ENCODE data around the gene TRMT11.

TRMT11 gene

DNA sequence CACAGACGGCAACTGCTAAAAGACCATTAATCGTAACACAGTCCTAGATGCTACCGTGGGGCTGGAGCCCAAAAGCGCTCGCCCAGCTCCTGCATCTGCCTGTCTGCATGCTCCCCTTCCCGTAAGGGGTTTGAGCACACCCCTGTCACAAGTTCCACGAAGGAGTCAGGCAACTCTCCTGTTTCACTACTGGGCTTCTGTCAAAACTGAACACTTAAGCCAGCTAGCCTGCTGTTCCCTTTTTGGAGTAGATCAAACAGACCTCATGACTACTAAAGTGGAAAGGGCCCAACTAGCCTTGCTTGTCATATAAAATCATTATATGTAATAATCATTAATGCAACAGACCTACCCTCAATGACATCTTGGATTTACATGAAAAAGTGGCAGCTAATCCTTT, 61.3 kb downstream of the TRMT11 start:
- Histone ChIP-seq H3K36me3 (replicated peaks in 1 of 2; ENCODE audit: control insufficient read depth in 2 of 2, insufficient read depth in 2 of 2, low read length in 2 of 2) (peaks cover 9 to 37% of the 10 kb centered on the region in 2 donors), H3K79me1 (ENCODE audit: low read depth, low read length) (no peaks in the 10 kb centered on the region), H2AFZ (ENCODE audit: low read length) (no peak overlapping the region), H2AK5ac (ENCODE audit: low read depth, low read length) (no peak overlapping the region), H2BK15ac (ENCODE audit: low read length) (no peak overlapping the region), H3K27ac (replicated peaks; ENCODE audit: low read length) (no peak overlapping the region), H3K4me3 (ENCODE audit: low read length in 2 of 2) (no peak overlapping the region), H3K18ac (ENCODE audit: low read length) (no peak overlapping the region), H4K91ac (ENCODE audit: low read depth, low read length, poor library complexity) (no peak overlapping the region), H3K14ac (ENCODE audit: low read length) (no peak overlapping the region), H3K9me3 (replicated peaks in 1 of 2; ENCODE audit: control insufficient read depth in 2 of 2, insufficient read depth in 1 of 2, low read depth in 1 of 2, low read length in 2 of 2) (peaks cover 0 to 13% of the 10 kb centered on the region in 2 donors), H3K4me1 (ENCODE audit: control insufficient read depth in 2 of 2, insufficient read depth in 1 of 2, low read depth in 1 of 2, low read length in 2 of 2) (no peaks in the 10 kb centered on the region), H3K23ac (ENCODE audit: low read depth, low read length, poor library complexity) (no peak overlapping the region), H2BK12ac (ENCODE audit: low read length) (no peak overlapping the region), H3K4me2 (ENCODE audit: insufficient read depth, low read length, poor library complexity, severe bottlenecking) (no peak overlapping the region), H4K8ac (ENCODE audit: low read depth, low read length) (no peak overlapping the region), H3K27me3 (ENCODE audit: control insufficient read depth in 3 of 3, insufficient read depth in 3 of 3, low read depth in 1 of 3, low read length in 3 of 3) (no peaks in the 10 kb centered on the region), H3K4ac (ENCODE audit: low read length) (no peak overlapping the region), H2BK5ac (ENCODE audit: low read length) (no peak overlapping the region), H3K9ac (ENCODE audit: low read depth, low read length, poor library complexity) (no peak overlapping the region), H2BK120ac (ENCODE audit: low read depth, low read length) (no peak overlapping the region)
- DNase-seq (ENCODE audit: low spot score) = no peak
- no CpG with 5 or more reads among the region's 7 CpGs for WGBS, 2 donors (ENCODE audit: extremely low coverage in 2 of 2, insufficient read length in 2 of 2, insufficient replicate concordance in 1 of 2)

DNA sequence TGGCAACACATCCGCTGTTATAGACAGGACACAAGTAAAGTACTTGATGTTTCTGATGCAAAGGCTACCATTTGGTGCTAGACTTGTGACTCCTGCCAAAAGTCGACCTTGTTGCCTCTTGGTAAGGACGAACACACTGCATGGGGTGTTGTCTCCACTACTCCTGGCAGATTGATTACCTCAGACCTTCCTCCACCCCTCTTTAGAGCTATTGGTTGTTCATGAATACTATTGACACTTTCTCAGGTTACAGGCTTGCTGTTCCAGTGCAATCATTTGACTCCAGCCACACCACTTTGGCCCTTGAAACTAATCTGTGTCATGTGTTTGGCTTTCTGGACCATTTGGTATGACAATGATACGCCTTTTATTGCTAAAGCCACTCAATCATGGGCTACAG, 62.3 kb downstream of the TRMT11 start:
- no peak overlapping the region for H3K4ac ChIP-seq (ENCODE audit: low read length)
- H3K9ac ChIP-seq (ENCODE audit: low read depth, low read length, poor library complexity) = no peak overlapping the region
- no CpG with 5 or more reads among the region's 4 CpGs for WGBS, 2 donors (ENCODE audit: extremely low coverage in 2 of 2, insufficient read length in 2 of 2, insufficient replicate concordance in 1 of 2)
- DNase-seq (ENCODE audit: low spot score) = no peak
- peaks cover 10 to 40% of the 10 kb centered on the region in 2 donors for H3K36me3 ChIP-seq (replicated peaks in 1 of 2; ENCODE audit: control insufficient read depth in 2 of 2, insufficient read depth in 2 of 2, low read length in 2 of 2)
- no peak overlapping the region for H2AFZ ChIP-seq (ENCODE audit: low read length)
- H3K79me1 ChIP-seq (ENCODE audit: low read depth, low read length) = no peaks in the 10 kb centered on the region
- H3K23ac ChIP-seq (ENCODE audit: low read depth, low read length, poor library complexity) = no peak overlapping the region
- H2BK120ac ChIP-seq (ENCODE audit: low read depth, low read length) = no peak overlapping the region
- H3K18ac ChIP-seq (ENCODE audit: low read length) = no peak overlapping the region
- H3K9me3 ChIP-seq (replicated peaks in 1 of 2; ENCODE audit: control insufficient read depth in 2 of 2, insufficient read depth in 1 of 2, low read depth in 1 of 2, low read length in 2 of 2) = peaks cover 0 to 11% of the 10 kb centered on the region in 2 donors
- H2BK12ac ChIP-seq (ENCODE audit: low read length) = no peak overlapping the region
- no peak overlapping the region for H4K8ac ChIP-seq (ENCODE audit: low read depth, low read length)
- H3K4me1 ChIP-seq (ENCODE audit: control insufficient read depth in 2 of 2, insufficient read depth in 1 of 2, low read depth in 1 of 2, low read length in 2 of 2) = no peaks in the 10 kb centered on the region
- no peak overlapping the region for H3K14ac ChIP-seq (ENCODE audit: low read length)
- no peak overlapping the region for H2BK5ac ChIP-seq (ENCODE audit: low read length)
- H2BK15ac ChIP-seq (ENCODE audit: low read length) = no peak overlapping the region
- H3K4me3 ChIP-seq (ENCODE audit: low read length in 2 of 2) = no peak overlapping the region
- H4K91ac ChIP-seq (ENCODE audit: low read depth, low read length, poor library complexity) = no peak overlapping the region
- H3K27ac ChIP-seq (replicated peaks; ENCODE audit: low read length) = no peak overlapping the region
- no peaks in the 10 kb centered on the region for H3K27me3 ChIP-seq (ENCODE audit: control insufficient read depth in 3 of 3, insufficient read depth in 3 of 3, low read depth in 1 of 3, low read length in 3 of 3)
- H2AK5ac ChIP-seq (ENCODE audit: low read depth, low read length) = no peak overlapping the region
- no peak overlapping the region for H3K4me2 ChIP-seq (ENCODE audit: insufficient read depth, low read length, poor library complexity, severe bottlenecking)

DNA sequence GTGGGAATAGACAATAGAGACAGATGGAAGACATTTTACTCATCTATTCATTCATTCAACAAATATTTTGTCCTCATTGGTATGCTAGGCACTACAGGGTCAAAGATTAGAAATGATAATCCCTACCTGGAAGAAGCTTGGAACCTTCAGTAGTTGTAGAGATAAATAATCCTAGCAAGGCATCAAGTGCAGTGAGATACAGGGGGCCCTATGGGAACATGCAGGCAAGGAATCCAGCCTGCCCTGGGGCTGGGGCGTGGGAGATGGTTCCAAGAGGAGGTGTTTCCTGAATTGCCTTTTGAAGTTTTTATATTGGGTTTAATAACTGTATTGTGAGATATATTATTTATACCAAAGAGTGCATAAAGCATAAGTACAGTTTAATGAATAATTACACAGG, 64.5 kb downstream of the TRMT11 start:
- Histone ChIP-seq H2BK5ac (ENCODE audit: low read length) (no peak overlapping the region), H2BK15ac (ENCODE audit: low read length) (no peak overlapping the region), H2AFZ (ENCODE audit: low read length) (no peak overlapping the region), H3K9me3 (replicated peaks in 1 of 2; ENCODE audit: control insufficient read depth in 2 of 2, insufficient read depth in 1 of 2, low read depth in 1 of 2, low read length in 2 of 2) (no peaks in the 10 kb centered on the region), H3K9ac (ENCODE audit: low read depth, low read length, poor library complexity) (no peak overlapping the region), H3K36me3 (replicated peaks in 1 of 2; ENCODE audit: control insufficient read depth in 2 of 2, insufficient read depth in 2 of 2, low read length in 2 of 2) (peaks cover 10 to 49% of the 10 kb centered on the region in 2 donors), H3K18ac (ENCODE audit: low read length) (no peak overlapping the region), H3K4me1 (ENCODE audit: control insufficient read depth in 2 of 2, insufficient read depth in 1 of 2, low read depth in 1 of 2, low read length in 2 of 2) (no peaks in the 10 kb centered on the region), H3K4ac (ENCODE audit: low read length) (no peak overlapping the region), H3K79me1 (ENCODE audit: low read depth, low read length) (no peaks in the 10 kb centered on the region), H3K4me3 (ENCODE audit: low read length in 2 of 2) (no peak overlapping the region), H3K27ac (replicated peaks; ENCODE audit: low read length) (no peak overlapping the region), H2BK120ac (ENCODE audit: low read depth, low read length) (no peak overlapping the region), H4K8ac (ENCODE audit: low read depth, low read length) (no peak overlapping the region), H3K27me3 (ENCODE audit: control insufficient read depth in 3 of 3, insufficient read depth in 3 of 3, low read depth in 1 of 3, low read length in 3 of 3) (no peaks in the 10 kb centered on the region), H2AK5ac (ENCODE audit: low read depth, low read length) (no peak overlapping the region), H2BK12ac (ENCODE audit: low read length) (no peak overlapping the region), H4K91ac (ENCODE audit: low read depth, low read length, poor library complexity) (no peak overlapping the region), H3K23ac (ENCODE audit: low read depth, low read length, poor library complexity) (no peak overlapping the region), H3K4me2 (ENCODE audit: insufficient read depth, low read length, poor library complexity, severe bottlenecking) (no peak overlapping the region), H3K14ac (ENCODE audit: low read length) (no peak overlapping the region)
- WGBS, 2 donors (ENCODE audit: extremely low coverage in 2 of 2, insufficient read length in 2 of 2, insufficient replicate concordance in 1 of 2) = no CpG with 5 or more reads among the region's 1 CpG
- DNase-seq (ENCODE audit: low spot score) = no peak

DNA sequence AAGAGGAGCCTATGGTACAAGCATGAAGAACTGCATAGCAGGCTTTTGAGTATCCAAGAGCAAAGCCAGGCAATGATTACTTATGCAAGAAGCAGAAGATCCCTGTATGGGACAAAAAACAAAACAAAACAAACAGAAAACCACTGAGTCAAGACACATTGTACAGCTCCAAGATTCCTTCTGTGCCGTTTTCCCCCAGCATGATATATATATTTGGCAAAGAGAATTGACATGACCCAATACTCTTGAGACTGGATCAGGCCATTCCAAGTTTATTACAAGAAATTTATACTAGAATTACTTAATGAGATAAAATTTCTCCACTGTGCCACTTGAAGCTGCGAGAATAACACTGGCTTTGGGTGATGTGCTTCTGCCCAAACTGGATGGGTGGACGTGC, 65.5 kb downstream of the TRMT11 start:
- Histone ChIP-seq H3K4me3 (ENCODE audit: low read length in 2 of 2) (no peak overlapping the region), H3K9me3 (replicated peaks in 1 of 2; ENCODE audit: control insufficient read depth in 2 of 2, insufficient read depth in 1 of 2, low read depth in 1 of 2, low read length in 2 of 2) (no peaks in the 10 kb centered on the region), H2BK5ac (ENCODE audit: low read length) (no peak overlapping the region), H3K36me3 (replicated peaks in 1 of 2; ENCODE audit: control insufficient read depth in 2 of 2, insufficient read depth in 2 of 2, low read length in 2 of 2) (peaks cover 10 to 43% of the 10 kb centered on the region in 2 donors), H3K9ac (ENCODE audit: low read depth, low read length, poor library complexity) (no peak overlapping the region), H2BK15ac (ENCODE audit: low read length) (no peak overlapping the region), H2AK5ac (ENCODE audit: low read depth, low read length) (no peak overlapping the region), H2BK12ac (ENCODE audit: low read length) (no peak overlapping the region), H3K4ac (ENCODE audit: low read length) (no peak overlapping the region), H3K4me2 (ENCODE audit: insufficient read depth, low read length, poor library complexity, severe bottlenecking) (no peak overlapping the region), H3K27ac (replicated peaks; ENCODE audit: low read length) (no peak overlapping the region), H2BK120ac (ENCODE audit: low read depth, low read length) (no peak overlapping the region), H4K8ac (ENCODE audit: low read depth, low read length) (no peak overlapping the region), H2AFZ (ENCODE audit: low read length) (no peak overlapping the region), H3K27me3 (ENCODE audit: control insufficient read depth in 3 of 3, insufficient read depth in 3 of 3, low read depth in 1 of 3, low read length in 3 of 3) (no peaks in the 10 kb centered on the region), H3K79me1 (ENCODE audit: low read depth, low read length) (no peaks in the 10 kb centered on the region), H3K18ac (ENCODE audit: low read length) (no peak overlapping the region), H3K23ac (ENCODE audit: low read depth, low read length, poor library complexity) (no peak overlapping the region), H4K91ac (ENCODE audit: low read depth, low read length, poor library complexity) (no peak overlapping the region), H3K14ac (ENCODE audit: low read length) (no peak overlapping the region), H3K4me1 (ENCODE audit: control insufficient read depth in 2 of 2, insufficient read depth in 1 of 2, low read depth in 1 of 2, low read length in 2 of 2) (no peaks in the 10 kb centered on the region)
- DNase-seq (ENCODE audit: low spot score) = no peak
- no CpG with 5 or more reads among the region's 3 CpGs for WGBS, 2 donors (ENCODE audit: extremely low coverage in 2 of 2, insufficient read length in 2 of 2, insufficient replicate concordance in 1 of 2)

All from neuronal stem cell (in vitro differentiated cells).